ENCODE data around the gene JMJD1C.

DNA sequence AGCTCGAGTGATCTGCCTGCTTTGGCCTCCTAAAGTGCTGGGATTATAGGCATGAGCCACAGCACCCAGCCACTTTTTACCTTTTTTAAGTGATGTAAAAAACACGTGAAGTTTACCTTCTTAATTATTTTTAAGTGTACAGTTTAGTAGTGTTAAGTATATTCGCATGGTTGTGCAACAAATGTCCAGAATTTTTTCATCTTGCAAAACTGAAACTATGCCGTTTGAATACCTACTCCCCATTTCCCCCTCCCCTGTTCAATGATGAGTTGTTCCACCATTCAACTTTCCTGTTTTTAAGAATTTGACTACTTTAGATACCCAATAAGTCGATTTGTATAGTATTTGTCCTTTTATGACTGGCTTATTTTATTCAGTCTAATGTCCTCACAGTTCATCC lies 321.8 kb downstream of the JMJD1C start:
- TF ChIP-seq, protein P1, sequence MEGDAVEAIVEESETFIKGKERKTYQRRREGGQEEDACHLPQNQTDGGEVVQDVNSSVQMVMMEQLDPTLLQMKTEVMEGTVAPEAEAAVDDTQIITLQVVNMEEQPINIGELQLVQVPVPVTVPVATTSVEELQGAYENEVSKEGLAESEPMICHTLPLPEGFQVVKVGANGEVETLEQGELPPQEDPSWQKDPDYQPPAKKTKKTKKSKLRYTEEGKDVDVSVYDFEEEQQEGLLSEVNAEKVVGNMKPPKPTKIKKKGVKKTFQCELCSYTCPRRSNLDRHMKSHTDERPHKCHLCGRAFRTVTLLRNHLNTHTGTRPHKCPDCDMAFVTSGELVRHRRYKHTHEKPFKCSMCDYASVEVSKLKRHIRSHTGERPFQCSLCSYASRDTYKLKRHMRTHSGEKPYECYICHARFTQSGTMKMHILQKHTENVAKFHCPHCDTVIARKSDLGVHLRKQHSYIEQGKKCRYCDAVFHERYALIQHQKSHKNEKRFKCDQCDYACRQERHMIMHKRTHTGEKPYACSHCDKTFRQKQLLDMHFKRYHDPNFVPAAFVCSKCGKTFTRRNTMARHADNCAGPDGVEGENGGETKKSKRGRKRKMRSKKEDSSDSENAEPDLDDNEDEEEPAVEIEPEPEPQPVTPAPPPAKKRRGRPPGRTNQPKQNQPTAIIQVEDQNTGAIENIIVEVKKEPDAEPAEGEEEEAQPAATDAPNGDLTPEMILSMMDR (IDR thresholded peaks at IDR 0.05; ENCODE audit: insufficient read depth, low read length, poor library complexity, severe bottlenecking) = no peak
- no peak for TF ChIP-seq EZH2phosphoT487 (conservative IDR thresholded peaks at IDR 0.05; ENCODE audit: low read length)

All from SU-DHL-6 (cell line).